Fibroblast of skin of abdomen (primary cell): ENCODE measurements around the gene GRAMD2A.

Experiments used
- DNase-seq: peaks from one replicate; pipeline ENCODE4 v3.0.0-alpha.2; 2013

Gene GRAMD2A

GRCh38 chr15:72167445-72167844, 30.1 kb downstream of the GRAMD2A start:
- DNase-seq = no peak

DNA sequence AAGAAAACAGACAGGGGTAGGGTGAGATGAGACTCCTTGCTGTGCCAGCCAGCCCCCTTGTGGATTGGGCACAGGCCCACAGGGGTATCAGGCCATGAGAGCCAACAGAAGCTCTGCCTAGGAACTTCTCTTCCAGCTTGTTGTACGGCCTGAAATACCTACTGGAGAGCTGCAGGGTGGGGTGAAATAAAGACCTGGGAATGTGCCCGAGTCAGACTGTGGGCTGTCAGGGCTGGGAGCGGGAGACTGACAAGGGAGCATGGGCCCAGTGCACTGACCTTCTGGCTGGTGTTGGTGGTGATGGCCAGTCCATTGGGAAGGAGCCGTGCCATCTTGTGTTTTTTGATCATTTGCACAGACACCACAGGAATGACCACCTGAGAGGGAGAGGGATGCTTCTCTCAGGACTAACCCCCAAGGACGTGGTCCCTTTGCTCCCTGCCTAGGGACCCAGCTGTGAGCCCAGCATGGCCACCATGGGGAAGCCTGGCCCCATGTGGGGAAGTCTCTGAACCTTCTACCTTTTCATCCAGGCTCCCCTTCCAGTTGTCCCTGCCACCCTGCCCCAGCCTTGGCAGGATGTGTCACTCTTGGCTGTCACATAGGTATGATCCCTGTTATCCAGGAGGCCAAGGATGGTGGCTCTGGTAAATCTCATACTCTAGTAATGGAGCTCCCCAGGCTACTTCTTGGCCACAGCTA, 30.7 kb downstream of the GRAMD2A start:
- DNase-seq = no peak

- no peak for DNase-seq
Observed at GRCh38 chr15:72163719-72164118, 33.9 kb downstream of the GRAMD2A start.

- DNase-seq = no peak
Observed at GRCh38 chr15:72162569-72162968, 35.0 kb downstream of the GRAMD2A start.

GRCh38 chr15:72161361-72162132, 36.0 kb downstream of the GRAMD2A start:
- no peak for DNase-seq

DNA sequence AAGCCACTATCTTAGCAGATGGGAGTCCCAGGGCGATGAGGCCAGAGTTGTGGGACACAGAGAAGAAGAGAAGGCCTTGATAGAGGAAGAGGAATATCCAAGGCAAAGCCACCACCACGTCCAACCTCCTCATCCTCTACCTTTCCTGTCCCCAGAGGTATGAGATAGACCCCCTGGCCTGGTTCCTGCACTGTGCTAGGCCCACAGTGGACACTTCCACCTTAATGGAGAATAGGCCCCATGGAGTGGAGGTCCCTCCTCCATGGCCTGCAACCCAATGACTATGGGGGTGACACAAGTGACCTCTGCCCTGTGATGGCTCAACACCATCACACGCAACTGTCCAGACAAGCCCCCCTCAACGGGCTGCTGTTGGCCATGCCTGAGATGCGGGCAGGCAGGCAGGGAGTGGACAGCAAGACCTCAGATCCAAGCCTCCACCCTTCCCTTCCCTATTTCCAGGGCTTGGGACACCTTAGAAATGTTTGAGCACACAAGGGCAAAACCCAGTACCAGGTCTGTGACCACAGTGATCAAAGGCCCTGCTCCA, 36.8 kb downstream of the GRAMD2A start:
- no peak for DNase-seq

DNA sequence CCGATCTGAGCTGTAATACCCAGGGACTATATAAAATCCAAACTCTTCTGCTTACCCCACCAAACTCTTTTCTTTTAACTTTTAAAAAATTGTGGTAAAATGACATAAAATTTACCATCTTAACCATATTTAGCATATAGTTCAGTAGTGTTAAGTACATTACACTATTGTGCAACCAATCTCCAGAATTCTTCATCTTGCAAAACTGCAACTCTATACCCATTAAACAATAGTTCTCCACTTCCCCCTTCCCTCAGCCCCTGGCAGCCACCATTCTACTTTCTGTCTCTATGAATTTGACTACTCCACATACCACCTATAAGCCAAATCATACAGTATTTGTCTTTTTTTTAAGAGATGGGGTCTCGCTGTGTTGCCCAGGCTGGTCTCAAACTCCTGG, 40.7 kb downstream of the GRAMD2A start:
- DNase-seq = no peak

DNA sequence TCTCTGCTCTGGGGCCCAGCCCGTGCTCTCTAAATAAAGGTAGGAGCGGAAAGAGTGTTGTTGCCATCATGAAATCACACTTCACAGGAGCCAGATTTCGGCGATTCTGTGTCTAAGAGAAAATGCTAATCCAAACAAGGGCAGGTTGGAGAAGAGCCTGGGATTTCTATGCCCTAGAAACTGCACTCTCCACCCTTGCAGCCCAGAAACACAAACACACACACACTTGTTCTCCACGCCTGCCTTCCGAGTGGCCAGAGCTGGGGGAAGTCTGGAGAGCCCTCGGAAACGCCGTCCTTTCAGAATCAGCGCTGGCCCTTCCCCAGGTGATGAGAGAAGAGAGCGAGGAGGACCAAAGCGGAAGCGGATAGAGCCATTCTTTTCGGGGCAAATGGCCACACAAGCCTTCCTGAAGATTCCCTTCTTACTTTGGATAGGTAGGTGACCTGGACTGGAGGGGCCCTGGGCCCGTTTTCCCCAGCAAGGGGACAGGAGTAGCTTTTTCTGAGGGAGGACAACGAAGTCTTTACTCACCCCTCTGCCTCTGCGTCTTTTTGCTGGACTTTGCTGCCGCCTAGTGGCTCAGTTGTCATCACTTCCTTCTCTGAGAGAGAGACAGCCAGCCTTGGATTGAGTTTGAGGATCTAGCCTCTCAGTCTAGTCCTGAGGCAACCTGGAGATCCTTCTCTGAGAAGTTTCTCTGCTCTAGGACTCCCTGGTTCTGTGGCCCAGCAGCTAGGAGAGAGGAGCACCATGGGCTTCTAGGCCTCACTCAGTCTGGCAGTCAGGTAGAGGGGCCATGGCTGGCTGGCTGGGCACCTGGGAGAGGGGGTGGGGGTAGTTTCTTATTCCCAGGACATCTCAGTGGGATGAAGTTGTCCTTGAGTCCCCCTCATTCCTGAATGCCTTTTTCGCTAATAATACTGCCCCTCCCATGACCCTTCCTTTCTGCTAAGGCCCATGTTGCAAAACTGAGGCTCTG, 41.7 kb downstream of the GRAMD2A start:
- peak; percentile 75 for DNase-seq

GRCh38 chr15:72155003-72155621, 42.5 kb downstream of the GRAMD2A start:
- DNase-seq = peak; percentile 31

DNA sequence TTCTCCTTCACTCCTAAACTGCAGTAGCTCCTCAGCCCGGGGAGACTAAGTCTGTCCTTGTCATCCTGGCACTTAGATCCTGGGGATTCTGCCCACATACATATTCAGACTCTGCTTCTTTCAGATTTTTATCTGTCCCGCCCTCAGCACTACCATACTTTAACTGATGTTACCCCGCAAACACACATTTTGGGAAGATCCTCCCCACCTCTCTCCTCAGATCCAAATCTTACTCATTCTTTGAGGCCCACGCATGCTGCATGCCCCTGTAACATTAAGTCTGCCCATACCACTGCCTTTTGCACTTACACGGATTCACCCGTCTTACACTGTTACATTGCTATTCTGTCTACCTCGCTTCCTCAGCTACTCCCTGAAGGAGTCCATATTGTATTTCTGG, 43.3 kb downstream of the GRAMD2A start:
- no peak for DNase-seq

DNA sequence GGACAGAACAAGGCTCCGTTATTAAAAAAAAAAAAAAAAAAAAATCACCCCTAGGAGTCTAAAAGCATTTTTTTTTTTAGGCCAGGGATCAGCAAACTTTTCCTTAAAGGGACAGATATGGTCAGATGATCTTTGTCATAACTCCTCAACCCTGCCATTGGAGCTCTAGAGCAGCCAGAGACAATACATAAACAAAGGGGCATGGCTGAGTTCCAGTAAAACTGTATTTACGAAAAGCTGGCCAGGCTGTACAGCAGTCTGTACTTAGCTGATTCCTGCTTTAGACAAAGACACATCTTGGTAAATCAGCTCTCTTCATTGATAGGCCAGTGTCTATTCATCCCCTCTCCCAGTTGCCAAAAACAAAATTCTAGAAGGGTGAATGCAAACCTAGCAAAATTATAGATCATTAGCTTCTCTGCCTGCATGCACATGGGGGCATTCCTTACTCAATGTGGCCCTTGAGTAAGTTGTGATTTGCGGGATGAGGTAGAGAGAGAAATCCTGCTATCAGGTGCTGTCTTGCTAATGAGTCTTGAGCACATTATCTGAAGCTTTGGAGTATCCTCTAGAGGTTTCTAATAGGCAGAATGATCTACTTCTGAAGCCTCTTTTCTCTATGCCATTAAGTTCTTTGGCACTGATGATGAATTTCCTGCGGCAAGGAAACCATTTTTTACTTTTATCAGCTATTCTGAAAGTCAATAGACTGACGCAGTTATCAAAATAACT, 44.2 kb downstream of the GRAMD2A start:
- DNase-seq = no peak

- DNase-seq = no peak
Observed at GRCh38 chr15:72147418-72147817, 50.2 kb downstream of the GRAMD2A start.

GRCh38 chr15:72146934-72147333, 50.7 kb downstream of the GRAMD2A start:
- no peak for DNase-seq

DNA sequence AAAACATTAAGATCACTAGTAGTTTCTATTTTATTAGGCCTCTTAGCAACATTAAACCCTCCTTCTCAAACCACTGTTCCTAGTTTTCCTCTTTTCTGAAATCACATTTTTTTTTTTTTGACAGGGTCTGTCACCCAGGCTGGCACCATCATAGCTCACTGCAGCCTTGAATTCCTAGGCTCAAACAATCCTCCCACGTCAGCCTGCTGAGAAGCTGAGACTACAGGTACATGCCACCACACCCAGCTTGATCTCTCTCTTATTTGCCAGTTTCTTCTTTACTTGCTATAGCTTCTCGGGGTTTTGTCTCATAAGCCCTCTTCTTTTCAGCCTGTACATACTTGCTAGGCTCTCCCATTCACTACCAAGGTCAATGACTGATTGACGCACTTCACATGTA, 51.4 kb downstream of the GRAMD2A start:
- DNase-seq = no peak

DNA sequence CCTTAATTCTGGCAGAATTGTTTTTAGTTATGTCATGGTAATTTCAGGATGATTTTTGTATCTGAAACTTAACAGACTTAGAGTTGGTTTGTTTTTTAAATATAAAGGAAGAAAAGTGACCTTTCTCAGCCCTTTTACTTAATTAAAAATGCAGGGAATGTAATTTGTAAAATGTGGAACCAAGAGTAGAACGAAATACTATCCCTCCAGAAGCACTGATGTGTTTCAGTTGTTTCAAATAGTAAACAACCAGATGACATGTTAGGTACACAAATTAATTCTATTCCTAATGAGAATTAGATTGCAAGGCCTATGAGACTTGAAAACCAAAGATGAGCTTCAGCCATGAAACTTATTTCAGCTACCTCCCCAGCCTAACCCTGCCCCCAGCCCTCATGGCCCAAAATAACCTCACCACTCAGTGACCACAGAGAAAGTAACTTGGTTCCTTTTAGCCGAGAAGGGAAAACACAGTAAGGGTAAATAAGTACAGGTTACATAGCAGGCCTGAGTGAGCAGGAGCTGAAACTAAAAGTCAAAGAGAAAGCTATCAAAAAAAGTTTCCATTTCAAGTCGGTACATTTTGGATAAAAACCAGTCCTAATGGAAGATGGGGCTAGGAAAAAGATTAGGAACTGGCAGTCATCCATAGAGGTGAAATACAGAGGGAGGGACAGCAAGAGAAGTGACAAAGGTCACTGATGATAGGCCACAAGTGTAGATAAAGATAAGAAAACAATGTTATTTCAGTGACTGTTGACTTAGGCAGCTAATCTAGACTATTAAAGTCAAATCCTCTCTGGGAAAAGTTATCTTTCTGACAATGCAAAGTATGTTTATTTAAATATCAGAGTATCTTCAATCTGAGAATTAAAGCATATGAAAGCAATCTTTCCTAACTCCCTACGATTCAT, 56.2 kb downstream of the GRAMD2A start:
- no peak for DNase-seq

- no peak for DNase-seq
Observed at GRCh38 chr15:72140088-72140487, 57.5 kb downstream of the GRAMD2A start.

DNA sequence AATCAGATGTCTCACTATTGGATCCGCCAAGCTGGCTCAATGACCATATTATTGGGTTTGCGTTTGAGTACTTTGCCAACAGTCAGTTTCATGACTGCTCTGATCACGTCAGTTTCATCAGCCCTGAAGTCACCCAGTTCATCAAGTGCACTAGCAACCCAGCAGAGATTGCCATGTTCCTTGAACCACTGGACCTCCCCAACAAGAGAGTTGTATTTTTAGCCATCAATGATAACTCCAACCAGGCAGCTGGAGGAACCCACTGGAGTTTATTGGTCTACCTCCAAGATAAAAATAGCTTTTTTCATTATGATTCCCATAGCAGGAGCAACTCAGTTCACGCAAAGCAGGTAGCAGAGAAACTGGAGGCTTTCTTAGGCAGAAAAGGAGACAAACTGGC, 57.9 kb downstream of the GRAMD2A start:
- DNase-seq = no peak

- DNase-seq = no peak
Observed at GRCh38 chr15:72136170-72137051, 61.2 kb downstream of the GRAMD2A start.

DNA sequence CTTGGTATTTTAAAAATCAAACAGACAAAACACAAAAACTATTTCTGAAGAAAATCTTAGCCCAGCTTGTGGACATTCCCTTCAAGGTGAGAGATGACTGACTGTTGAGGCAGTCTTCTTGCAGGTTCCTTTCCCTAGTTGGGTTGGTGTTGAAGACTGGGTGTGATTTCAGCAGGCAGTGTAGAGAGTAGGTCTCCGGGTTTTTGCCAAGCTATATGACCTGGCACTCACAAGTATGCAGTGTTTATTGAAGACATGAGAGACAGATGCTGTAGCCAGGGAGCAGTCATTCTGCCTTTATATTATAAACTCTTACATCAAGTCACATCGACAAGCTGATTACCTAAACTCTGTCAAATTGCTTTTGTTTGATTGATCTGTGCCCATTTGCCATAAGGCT, 61.9 kb downstream of the GRAMD2A start:
- no peak for DNase-seq
